ENCODE measurements around the gene RPGRIP1L.
"Not testable (repeated sequence)": the region's sequence is repeated elsewhere in the genome, so short reads cannot be mapped to it uniquely, and the experiment has no call there.

Gene RPGRIP1L

DNA sequence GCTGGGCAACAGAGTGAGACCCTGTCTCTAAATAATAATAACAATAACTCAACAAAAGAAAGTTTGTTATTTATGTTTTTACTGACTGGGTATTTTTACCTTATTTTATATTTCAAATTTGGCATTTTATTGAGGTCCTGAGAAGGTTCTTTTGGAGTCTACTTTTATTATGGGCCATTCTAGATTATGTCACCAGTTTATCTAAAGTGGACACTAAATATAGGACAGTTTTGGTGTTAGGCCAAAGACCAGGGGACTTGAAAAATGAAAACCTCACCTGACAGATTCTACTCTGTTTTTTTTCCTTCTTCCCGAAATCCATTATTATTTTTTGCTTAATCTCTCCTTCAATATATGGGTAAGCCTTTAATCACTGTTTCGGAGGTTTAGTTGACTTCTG is 8.4 kb upstream of the RPGRIP1L start:
- no peak for DNase-seq (ENCODE audit: low read depth, low spot score)

DNA sequence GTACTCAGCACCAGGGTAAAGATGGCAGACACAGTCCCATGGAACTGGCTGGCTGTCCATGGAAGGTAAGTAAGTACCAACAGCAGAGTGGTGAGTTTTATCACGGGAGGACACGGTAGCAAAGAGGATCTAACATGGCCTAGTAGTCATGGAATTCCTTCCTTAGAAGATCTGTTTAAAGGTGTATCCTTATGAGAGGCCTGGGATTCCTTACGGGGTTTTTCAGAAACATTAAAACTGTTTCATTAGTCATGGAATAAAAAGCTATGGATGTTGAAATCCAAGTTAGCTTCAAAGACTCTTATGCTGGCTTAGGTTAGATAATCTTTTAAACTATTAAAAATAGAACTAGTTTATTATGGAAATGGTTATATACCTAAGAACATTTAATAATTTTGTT is 7.7 kb upstream of the RPGRIP1L start:
- no peak for DNase-seq (ENCODE audit: low read depth, low spot score)

GRCh38 chr16:53708490-53708889 is 4.8 kb upstream of the RPGRIP1L start:
- no peak for DNase-seq (ENCODE audit: low read depth, low spot score)

GRCh38 chr16:53707671-53708070 is 4.0 kb upstream of the RPGRIP1L start:
- DNase-seq (ENCODE audit: low read depth, low spot score) = no peak

DNA sequence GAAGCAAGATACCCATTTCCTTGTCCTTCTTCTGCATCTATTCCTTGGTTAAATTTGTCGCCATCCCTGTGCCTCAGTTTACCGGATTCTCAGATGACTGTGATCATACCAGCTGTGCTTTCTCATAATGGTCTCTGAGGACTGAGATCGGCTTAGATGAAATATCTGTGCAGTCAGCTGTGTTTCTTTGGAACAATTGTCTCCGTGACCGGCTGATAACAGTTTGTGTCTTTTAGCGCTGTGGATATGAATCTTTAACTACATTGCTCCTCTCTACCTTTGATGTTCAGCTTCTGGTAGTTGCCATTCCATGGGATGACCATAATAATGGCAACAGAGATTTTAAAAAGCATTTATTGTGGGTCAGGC is 770 bp upstream of the RPGRIP1L start:
- DNase-seq (ENCODE audit: low read depth, low spot score) = no peak

GRCh38 chr16:53698271-53698670 is 5.4 kb downstream of the RPGRIP1L start:
- not testable (repeated sequence) for DNase-seq (ENCODE audit: low read depth, low spot score)

DNA sequence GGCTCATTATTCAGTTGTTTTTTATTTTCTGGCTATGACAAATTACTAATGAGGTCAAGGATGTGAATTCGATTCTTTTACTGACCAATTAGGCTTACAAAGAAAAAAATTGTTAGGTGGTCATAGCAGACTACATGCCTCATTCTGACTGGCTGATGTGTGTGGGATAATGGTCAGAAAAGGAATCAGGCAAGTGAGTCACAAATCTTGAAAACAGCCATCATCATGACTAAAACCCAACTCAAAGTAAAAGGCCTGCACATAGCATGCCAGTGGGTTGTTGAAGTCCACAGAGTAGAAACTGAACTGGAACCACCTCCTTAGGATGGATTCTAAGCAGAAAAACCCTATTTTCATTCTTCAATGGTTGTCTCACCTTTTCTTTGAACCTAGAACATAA is 8.6 kb downstream of the RPGRIP1L start:
- no peak for DNase-seq (ENCODE audit: low read depth, low spot score)

GRCh38 chr16:53693320-53693719 is 10.3 kb downstream of the RPGRIP1L start:
- no peak for DNase-seq (ENCODE audit: low read depth, low spot score)

- DNase-seq (ENCODE audit: low read depth, low spot score) = no peak
Observed at GRCh38 chr16:53692146-53692545, 11.5 kb downstream of the RPGRIP1L start.

DNA sequence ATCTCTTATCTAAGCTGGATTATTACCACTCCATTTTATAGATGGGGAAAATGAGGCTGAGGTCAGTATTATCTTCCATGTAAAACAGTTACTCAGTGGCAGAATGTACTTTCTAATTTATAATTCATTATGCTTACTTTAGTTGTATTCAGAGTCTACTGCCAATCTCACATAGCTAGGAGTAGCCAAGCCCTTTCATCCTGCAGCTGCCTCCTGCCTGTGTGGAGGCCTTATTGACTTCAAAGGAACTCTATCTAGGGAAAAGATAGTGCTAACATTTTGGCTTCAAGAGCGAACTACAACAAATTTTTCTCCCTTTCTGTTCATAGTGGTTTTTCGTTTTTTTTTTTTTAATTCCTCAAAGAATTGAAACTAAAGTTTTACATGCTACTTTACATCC is 12.9 kb downstream of the RPGRIP1L start:
- DNase-seq (ENCODE audit: low read depth, low spot score) = no peak

GRCh38 chr16:53689636-53690035 is 14.0 kb downstream of the RPGRIP1L start:
- no peak for DNase-seq (ENCODE audit: low read depth, low spot score)

DNA sequence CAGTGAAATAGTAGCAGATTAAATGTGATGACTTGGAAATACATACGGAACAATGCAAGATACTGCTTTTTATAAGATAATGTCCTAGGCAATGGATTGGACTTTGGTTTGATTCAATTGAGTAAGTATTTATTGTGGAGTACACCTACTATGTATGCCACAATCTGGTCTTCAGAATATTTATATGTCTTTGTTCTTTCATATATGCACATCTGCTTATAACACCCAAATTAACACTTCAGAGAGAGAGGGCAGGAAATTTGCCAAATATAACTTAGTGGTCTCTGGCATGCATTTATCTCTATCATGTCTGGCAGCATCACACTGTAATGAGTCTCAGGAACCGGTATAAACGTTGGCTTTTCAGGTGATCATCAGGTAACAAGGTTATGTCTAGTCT is 16.9 kb downstream of the RPGRIP1L start:
- DNase-seq (ENCODE audit: low read depth, low spot score) = no peak

GRCh38 chr16:53685334-53685733 is 18.3 kb downstream of the RPGRIP1L start:
- DNase-seq (ENCODE audit: low read depth, low spot score) = not testable (repeated sequence)

DNA sequence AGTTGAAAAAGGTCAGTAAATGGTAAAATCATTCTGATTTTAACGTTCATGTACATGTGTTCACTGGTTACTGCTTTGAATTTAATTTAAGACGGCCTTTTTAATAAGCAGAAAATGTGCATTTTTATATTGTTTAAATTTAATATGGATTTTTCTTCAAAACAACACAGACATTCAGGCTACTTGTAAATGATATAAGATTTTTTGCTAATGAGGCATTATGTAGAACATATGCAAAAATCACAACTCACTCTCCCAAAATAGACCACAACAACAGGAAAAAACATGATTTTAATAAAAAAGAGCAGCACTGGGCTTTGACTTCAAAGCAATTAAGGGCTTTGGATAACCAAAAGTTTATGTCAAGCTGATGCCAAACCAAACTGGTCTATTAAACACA is 22.3 kb downstream of the RPGRIP1L start:
- DNase-seq (ENCODE audit: low read depth, low spot score) = no peak

DNA sequence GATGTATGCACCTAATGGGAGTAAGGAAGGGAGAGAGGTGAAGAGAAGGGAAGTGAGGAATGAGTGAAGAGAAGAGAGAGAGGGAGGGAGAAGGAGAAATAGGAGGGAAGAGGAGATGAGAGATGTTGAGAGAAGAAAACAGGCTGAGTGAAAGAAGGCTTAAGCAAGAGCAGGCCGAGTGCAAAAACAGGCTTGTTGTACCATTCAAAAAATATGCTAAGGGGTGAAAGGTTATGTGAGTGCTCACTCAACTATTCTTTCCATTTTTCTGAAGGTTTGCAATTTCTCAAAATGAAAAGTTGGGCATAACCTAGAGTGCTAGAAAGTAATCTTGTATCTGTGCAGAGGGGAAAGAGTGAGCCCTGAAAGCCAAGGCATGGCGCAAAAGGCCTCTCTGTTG is 22.9 kb downstream of the RPGRIP1L start:
- no peak for DNase-seq (ENCODE audit: low read depth, low spot score)

DNA sequence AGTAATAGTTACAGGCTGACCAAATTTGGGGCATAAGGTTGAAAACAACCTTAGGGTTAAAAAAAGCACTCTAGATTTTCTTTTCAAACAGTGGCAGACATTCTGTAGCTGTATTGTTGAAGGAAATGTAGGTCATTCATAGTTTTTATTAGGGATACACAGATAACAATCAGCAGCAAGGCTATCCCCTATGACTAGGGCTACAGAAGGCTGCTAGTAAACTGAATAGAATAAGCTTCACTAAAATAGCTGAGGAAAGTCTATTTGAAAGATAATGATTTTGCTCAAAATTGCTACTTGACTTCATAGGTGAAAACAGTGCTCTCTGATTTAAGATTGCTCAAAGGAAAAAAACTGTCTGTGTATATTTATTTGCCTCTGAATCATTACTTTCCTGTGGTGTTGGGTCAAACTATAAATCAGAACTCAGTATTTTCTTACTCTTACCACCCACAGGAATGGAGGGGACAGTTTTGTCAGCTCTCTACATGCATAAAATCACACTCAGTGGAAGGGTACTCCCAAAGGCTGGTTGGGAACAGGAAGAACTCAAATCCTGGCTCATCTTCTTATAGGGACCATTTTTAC is 24.8 kb downstream of the RPGRIP1L start:
- no peak for DNase-seq (ENCODE audit: low read depth, low spot score)

DNA sequence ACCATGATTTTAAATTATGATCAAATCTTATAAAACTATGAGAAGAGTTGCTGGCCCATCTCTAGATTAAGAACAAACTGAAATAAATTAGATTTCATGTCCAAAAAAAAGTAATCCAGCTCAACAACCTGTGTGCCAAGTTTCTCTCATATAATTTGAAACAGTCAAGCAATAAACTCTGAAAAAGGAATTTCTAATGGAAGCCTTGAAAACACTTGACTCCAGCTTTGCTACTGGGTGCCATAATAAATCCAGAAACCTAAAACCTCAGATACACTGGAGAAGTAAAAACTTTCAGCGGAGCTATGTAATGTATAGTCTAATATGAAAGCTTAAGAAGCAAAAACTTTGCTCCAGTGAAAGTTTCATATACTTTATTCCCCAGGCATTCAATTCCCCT is 25.5 kb downstream of the RPGRIP1L start:
- DNase-seq (ENCODE audit: low read depth, low spot score) = no peak

DNA sequence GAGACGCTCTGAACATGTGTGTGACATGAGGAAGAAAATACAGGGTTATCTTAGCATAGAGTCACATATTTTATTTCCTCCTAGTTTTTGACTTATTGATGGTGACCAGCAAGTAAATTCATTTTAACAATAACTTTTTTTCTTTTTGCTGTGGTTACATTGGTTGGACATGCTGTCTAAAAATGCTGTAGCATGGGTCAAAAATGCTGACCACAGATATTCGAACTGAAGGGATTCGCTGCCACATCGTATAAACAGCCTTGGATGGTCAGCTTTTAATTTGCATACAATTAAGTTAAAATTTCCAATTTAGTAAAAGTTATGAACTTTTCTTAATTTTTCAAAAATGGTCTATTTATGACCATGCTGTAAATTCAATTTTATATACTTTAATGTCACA is 30.5 kb downstream of the RPGRIP1L start:
- no peak for DNase-seq (ENCODE audit: low read depth, low spot score)

DNA sequence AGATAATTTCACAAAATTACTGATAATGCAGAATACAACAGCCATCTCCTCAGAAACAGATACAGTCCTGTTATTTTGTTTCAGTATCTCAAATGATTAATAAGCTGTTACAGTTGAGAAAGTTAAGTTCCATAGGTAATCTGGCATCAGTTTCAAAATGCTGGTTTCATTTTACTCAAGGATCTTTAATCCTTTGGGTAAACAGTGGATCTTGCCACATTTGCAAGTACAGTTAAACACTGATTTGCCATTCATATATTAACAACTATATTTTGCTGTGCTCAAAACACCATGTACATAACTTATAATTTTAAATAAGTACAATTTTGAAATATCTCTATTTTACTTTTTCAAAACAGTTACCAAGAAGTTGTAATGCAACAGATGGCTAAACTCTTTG is 31.2 kb downstream of the RPGRIP1L start:
- DNase-seq (ENCODE audit: low read depth, low spot score) = no peak

DNA sequence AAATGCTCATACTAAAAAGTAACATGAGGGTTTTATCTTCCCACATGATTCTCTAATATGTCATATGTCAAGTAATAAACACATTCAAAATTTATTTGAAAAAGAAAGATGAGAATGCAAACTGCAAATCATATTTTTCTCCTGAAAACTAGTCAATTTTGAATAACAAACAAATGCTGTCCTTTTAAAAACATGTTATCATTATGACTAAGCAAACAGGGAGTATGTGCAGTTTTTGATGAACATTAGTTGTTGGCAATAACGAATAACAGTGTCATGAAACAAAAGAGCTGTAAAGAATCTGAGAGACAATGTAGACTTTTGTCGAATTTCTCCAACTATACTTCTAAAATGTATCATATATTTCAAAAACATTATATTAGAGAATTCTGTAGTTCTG is 34.8 kb downstream of the RPGRIP1L start:
- no peak for DNase-seq (ENCODE audit: low read depth, low spot score)

DNA sequence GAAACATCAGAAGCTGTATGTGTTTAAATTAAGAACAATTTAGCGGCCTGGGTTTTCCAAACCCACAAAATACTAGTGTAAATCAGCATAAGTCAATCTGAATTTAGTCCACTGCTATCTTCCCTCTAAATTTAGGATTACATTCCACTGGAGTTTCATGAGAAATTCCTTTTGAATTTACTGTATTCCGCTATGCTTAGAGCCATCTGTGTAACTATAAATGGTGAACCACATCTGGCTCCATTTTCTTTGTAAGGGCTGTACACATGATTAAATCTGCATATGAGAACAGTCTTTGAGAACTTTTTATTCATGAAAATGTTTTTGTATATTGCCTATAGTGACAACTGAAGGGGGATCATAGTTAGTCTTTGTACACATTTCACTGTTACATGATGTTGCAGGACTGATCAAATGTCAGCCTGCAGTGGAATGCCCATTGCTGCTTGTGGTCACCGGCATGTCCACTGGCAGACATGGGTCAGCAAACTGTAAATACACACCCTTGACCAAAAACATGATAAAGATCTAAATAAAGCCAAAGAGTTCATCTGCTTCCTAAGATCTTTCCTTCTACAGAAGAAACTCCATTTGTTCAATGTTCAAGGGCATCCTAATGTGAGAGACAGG is 36.8 kb downstream of the RPGRIP1L start:
- DNase-seq (ENCODE audit: low read depth, low spot score) = no peak

- no peak for DNase-seq (ENCODE audit: low read depth, low spot score)
Observed at GRCh38 chr16:53664724-53665345, 38.8 kb downstream of the RPGRIP1L start.

DNA sequence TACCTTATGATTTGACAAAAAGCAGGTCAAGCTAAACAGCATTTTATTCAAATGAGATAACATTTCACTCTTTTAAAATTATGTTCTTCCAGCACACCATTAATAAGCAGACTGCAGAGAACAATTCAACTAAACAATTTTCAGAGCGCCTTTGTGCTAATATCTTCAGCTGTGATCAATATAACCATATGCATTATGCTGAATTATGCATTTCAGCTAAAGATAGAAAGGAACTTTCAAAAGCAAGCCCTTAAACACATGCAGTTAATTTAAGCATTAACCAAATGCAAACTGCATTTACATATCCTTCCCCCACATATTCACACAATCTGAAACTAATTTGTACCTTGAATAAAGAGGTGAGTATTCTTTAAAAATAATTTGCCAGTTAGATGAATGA is 41.6 kb downstream of the RPGRIP1L start:
- no peak for DNase-seq (ENCODE audit: low read depth, low spot score)

DNA sequence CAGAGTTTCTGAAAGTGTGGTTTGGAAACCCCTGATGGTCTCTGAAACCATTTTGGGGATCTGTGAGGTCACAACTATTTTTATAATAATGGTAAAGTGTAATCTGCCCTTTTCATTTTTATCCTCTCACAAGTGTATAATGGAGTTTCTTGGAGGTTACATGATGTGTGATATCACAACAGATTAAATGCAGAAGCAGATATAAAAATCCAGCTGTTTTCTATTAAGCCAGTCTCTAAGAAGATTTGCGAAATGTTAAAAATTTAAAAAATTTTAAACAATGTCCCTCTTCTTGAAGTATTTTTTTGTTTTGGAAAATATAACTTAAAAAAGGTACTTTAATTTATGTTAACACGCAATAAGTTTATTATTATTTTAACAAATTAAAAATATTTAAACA is 48.7 kb downstream of the RPGRIP1L start:
- no peak for DNase-seq (ENCODE audit: low read depth, low spot score)

Measured in iPS DF 19.7 (cell line).